ENCODE measurements around the gene EFNA3. TPM values are rescaled to one million over a fixed set of nuclear protein-coding genes. Genes with fewer than 3 reads are reported as not detected.

Gene EFNA3
- total and polyA plus RNA-seq, 2 experiments from 2014 or later, result 10.3 to 13.6 TPM

DNA sequence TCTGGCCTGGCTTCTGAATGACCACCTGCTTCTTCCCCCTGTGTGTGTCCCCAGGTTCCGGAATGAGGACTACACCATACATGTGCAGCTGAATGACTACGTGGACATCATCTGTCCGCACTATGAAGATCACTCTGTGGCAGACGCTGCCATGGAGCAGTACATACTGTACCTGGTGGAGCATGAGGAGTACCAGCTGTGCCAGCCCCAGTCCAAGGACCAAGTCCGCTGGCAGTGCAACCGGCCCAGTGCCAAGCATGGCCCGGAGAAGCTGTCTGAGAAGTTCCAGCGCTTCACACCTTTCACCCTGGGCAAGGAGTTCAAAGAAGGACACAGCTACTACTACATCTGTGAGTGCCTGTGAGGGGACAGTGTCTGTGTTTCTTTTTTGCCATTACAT lies 52.6 kb downstream of the EFNA3 start:
- no peaks in the 10 kb centered on the region for H3K9me2 ChIP-seq (ENCODE audit: insufficient read depth)
- H3K4me1 Mint-ChIP-seq, result peaks cover 48% of the 10 kb centered on the region
- no peaks in the 10 kb centered on the region for H3K79me2 ChIP-seq (replicated peaks; ENCODE audit: insufficient read depth)
- DNase-seq (ENCODE audit: low spot score) (no peak), ATAC-seq (no peak)
- TF ChIP-seq, protein P1, sequence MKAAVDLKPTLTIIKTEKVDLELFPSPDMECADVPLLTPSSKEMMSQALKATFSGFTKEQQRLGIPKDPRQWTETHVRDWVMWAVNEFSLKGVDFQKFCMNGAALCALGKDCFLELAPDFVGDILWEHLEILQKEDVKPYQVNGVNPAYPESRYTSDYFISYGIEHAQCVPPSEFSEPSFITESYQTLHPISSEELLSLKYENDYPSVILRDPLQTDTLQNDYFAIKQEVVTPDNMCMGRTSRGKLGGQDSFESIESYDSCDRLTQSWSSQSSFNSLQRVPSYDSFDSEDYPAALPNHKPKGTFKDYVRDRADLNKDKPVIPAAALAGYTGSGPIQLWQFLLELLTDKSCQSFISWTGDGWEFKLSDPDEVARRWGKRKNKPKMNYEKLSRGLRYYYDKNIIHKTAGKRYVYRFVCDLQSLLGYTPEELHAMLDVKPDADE (IDR thresholded peaks at IDR 0.05), result no peak
- TF ChIP-seq ZNF331 (CRISPR knock-in tag; IDR thresholded peaks at IDR 0.05; ENCODE audit: low read depth), result no peak
- TF ChIP-seq, protein P2, sequence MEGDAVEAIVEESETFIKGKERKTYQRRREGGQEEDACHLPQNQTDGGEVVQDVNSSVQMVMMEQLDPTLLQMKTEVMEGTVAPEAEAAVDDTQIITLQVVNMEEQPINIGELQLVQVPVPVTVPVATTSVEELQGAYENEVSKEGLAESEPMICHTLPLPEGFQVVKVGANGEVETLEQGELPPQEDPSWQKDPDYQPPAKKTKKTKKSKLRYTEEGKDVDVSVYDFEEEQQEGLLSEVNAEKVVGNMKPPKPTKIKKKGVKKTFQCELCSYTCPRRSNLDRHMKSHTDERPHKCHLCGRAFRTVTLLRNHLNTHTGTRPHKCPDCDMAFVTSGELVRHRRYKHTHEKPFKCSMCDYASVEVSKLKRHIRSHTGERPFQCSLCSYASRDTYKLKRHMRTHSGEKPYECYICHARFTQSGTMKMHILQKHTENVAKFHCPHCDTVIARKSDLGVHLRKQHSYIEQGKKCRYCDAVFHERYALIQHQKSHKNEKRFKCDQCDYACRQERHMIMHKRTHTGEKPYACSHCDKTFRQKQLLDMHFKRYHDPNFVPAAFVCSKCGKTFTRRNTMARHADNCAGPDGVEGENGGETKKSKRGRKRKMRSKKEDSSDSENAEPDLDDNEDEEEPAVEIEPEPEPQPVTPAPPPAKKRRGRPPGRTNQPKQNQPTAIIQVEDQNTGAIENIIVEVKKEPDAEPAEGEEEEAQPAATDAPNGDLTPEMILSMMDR (conservative IDR thresholded peaks at IDR 0.05; ENCODE audit: low read depth in 2 of 2), result no peak
- TF ChIP-seq JUNB (IDR thresholded peaks at IDR 0.05; ENCODE audit: unreplicated experiment), result no peak
- TF ChIP-seq CREB1 (CRISPR knock-in tag; IDR thresholded peaks at IDR 0.05; ENCODE audit: low read depth), result no peak
- no peak for TF ChIP-seq STAT1 (IDR thresholded peaks at IDR 0.05; ENCODE audit: unreplicated experiment)
- TF ChIP-seq POLR2AphosphoS5 (IDR thresholded peaks at IDR 0.05; ENCODE audit: low read depth), result no peak
- H3K4me1 ChIP-seq (ENCODE audit: insufficient read depth), result peaks cover 38% of the 10 kb centered on the region
- no peaks in the 10 kb centered on the region for H3K36me3 ChIP-seq (ENCODE audit: insufficient read depth)
- H3K9me3 Mint-ChIP-seq, result no peaks in the 10 kb centered on the region
- H4K20me1 ChIP-seq (replicated peaks; ENCODE audit: insufficient read depth), result no peaks in the 10 kb centered on the region
- peaks cover 11% of the 10 kb centered on the region for H3K36me3 Mint-ChIP-seq (ENCODE audit: low read depth)
- H3F3A ChIP-seq (replicated peaks; ENCODE audit: low read depth), result peaks cover 17% of the 10 kb centered on the region
- H3K27ac ChIP-seq (ENCODE audit: low read depth), result no peak overlapping the region
- peaks cover 58% of the 10 kb centered on the region for H3K27me3 Mint-ChIP-seq (ENCODE audit: insufficient read depth, low read depth, poor library complexity)
- no peak overlapping the region for H3K27ac Mint-ChIP-seq
- peaks cover 51% of the 10 kb centered on the region for H3K27me3 ChIP-seq (ENCODE audit: insufficient read depth)
- no peak overlapping the region; the same call in 2 of the 3 replicates for H3K4me3 Mint-ChIP-seq
- H3K4me3 ChIP-seq, result no peak overlapping the region
- no peak overlapping the region for H3K4me2 ChIP-seq
- no peak overlapping the region for H2AFZ ChIP-seq

DNA sequence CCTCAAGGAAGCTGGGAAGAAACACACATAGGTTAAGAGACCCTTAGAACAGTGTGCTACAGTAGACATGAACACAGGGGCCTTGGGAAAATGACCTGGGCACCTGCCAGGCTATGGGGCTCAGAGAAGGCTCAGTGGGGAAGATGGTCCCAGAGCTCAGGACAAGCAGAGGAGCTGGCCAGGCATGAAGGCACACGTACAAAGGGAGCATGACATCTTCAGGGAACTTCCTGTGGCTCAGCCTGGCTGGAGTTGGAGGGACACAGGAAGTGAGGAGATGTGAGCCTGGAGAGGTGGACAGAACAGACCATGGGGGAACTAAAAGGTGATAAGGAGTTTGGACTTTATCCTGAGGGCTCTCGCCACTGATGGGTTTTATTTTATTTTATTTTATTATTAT lies 53.2 kb downstream of the EFNA3 start:
- H3K36me3 Mint-ChIP-seq (ENCODE audit: low read depth), result peaks cover 11% of the 10 kb centered on the region
- Histone ChIP-seq H3K79me2 (replicated peaks; ENCODE audit: insufficient read depth) (no peaks in the 10 kb centered on the region), H3K36me3 (ENCODE audit: insufficient read depth) (no peaks in the 10 kb centered on the region), H3F3A (replicated peaks; ENCODE audit: low read depth) (peaks cover 19% of the 10 kb centered on the region), H4K20me1 (replicated peaks; ENCODE audit: insufficient read depth) (no peaks in the 10 kb centered on the region; the same call in 1 of the 2 replicates), H3K27ac (ENCODE audit: low read depth) (no peak overlapping the region), H3K4me2 (no peak overlapping the region), H3K27me3 (ENCODE audit: insufficient read depth) (peaks cover 45% of the 10 kb centered on the region), H3K4me1 (ENCODE audit: insufficient read depth) (peaks cover 40% of the 10 kb centered on the region), H2AFZ (no peak overlapping the region), H3K9me2 (ENCODE audit: insufficient read depth) (no peaks in the 10 kb centered on the region), H3K4me3 (no peak overlapping the region)
- no peak for DNase-seq (ENCODE audit: low spot score)
- no peak overlapping the region; the same call in 2 of the 3 replicates for H3K4me3 Mint-ChIP-seq
- no peak overlapping the region; the same call in 1 of the 2 replicates for H3K27ac Mint-ChIP-seq
- H3K4me1 Mint-ChIP-seq, result peaks cover 46% of the 10 kb centered on the region
- H3K27me3 Mint-ChIP-seq (ENCODE audit: insufficient read depth, low read depth, poor library complexity), result peaks cover 52% of the 10 kb centered on the region
- ATAC-seq, result no peak
- H3K9me3 Mint-ChIP-seq, result no peaks in the 10 kb centered on the region
- TF ChIP-seq EZH2 (IDR thresholded peaks at IDR 0.05; ENCODE audit: low read depth, unreplicated experiment) (no peak), NANOG (IDR thresholded peaks at IDR 0.05; ENCODE audit: borderline replicate concordance) (no peak), ZNF114 (CRISPR knock-in tag; IDR thresholded peaks at IDR 0.05) (no peak), STAT1 (IDR thresholded peaks at IDR 0.05; ENCODE audit: unreplicated experiment) (no peak)
- TF ChIP-seq, protein P1 (IDR thresholded peaks at IDR 0.05), result no peak
- TF ChIP-seq, protein P3, sequence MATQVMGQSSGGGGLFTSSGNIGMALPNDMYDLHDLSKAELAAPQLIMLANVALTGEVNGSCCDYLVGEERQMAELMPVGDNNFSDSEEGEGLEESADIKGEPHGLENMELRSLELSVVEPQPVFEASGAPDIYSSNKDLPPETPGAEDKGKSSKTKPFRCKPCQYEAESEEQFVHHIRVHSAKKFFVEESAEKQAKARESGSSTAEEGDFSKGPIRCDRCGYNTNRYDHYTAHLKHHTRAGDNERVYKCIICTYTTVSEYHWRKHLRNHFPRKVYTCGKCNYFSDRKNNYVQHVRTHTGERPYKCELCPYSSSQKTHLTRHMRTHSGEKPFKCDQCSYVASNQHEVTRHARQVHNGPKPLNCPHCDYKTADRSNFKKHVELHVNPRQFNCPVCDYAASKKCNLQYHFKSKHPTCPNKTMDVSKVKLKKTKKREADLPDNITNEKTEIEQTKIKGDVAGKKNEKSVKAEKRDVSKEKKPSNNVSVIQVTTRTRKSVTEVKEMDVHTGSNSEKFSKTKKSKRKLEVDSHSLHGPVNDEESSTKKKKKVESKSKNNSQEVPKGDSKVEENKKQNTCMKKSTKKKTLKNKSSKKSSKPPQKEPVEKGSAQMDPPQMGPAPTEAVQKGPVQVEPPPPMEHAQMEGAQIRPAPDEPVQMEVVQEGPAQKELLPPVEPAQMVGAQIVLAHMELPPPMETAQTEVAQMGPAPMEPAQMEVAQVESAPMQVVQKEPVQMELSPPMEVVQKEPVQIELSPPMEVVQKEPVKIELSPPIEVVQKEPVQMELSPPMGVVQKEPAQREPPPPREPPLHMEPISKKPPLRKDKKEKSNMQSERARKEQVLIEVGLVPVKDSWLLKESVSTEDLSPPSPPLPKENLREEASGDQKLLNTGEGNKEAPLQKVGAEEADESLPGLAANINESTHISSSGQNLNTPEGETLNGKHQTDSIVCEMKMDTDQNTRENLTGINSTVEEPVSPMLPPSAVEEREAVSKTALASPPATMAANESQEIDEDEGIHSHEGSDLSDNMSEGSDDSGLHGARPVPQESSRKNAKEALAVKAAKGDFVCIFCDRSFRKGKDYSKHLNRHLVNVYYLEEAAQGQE (IDR thresholded peaks at IDR 0.05; ENCODE audit: unreplicated experiment), result no peak
